IMR-90 (cell line): Measurements from ENCODE around the gene CACNA2D1. TPM values are rescaled to one million over a fixed set of nuclear protein-coding genes. Genes with fewer than 3 reads are reported as not detected.

Experiments
- ATAC-seq: fragments of 200-7000 bp; cut with Tn5 transposase; 2 replicates; pipeline ENCODE4 v1.9.1; 2020; ENCODE audit warnings: low read depth, mild to moderate bottlenecking, moderate library complexity
- BruUV-seq: library from RNA; stranded (reverse); fragments of 400-500 nt; replicated peaks from 2 replicates; lab custom pipeline; 2021; lab: Mats Ljungman, UMichigan
- CTCF ChIA-PET: fragments of 300-600 bp; formaldehyde crosslinking; extraction: SDS; loops from one replicate; lab custom pipeline; 2021; ENCODE audit warnings: antibody characterized with exemption; lab: Yijun Ruan, JAX
- POLR2A ChIA-PET: fragments of 300-600 bp; sonication (Branson Sonifier 250); formaldehyde crosslinking; loops from one replicate; lab custom pipeline; 2022; ENCODE audit warnings: antibody characterized with exemption; ENCODE audit not compliant: unreplicated experiment; lab: Charles Lee
- DNase-seq: peaks from one replicate; pipeline ENCODE4 v3.0.0; 2013
- H2AFZ ChIP-seq: replicated peaks from 2 replicates; pipeline ENCODE3; 2013; ENCODE audit warnings: low read length, mild to moderate bottlenecking; ENCODE audit not compliant: poor library complexity
- H2AK5ac ChIP-seq: 2 replicates; pipeline ENCODE4 v1.6.1; 2013; ENCODE audit warnings: low read depth, low read length, inconsistent platforms
- H2AK9ac ChIP-seq: replicated peaks from 2 replicates; pipeline ENCODE3; 2013; ENCODE audit warnings: mild to moderate bottlenecking, low read depth, low read length, moderate library complexity; ENCODE audit not compliant: poor library complexity
- H2BK120ac ChIP-seq: 2 replicates; pipeline ENCODE4 v1.6.1; 2013; ENCODE audit warnings: low read depth, low read length, inconsistent platforms
- H2BK15ac ChIP-seq: 3 replicates; pipeline ENCODE4 v1.6.1; 2013; ENCODE audit warnings: low read depth, low read length, inconsistent platforms
- H2BK20ac ChIP-seq: 2 replicates; pipeline ENCODE4 v1.6.1; 2013; ENCODE audit warnings: low read depth, mild to moderate bottlenecking, inconsistent platforms, low read length, moderate library complexity
- H2BK5ac ChIP-seq: 2 replicates; pipeline ENCODE4 v1.6.1; 2013; ENCODE audit warnings: mild to moderate bottlenecking, low read depth, low read length, inconsistent platforms; ENCODE audit not compliant: poor library complexity, severe bottlenecking
- H3K14ac ChIP-seq: replicated peaks from 2 replicates; pipeline ENCODE4 v1.6.1; 2013; ENCODE audit warnings: low read depth, low read length, inconsistent platforms
- H3K18ac ChIP-seq: 2 replicates; pipeline ENCODE4 v1.6.1; 2013; ENCODE audit warnings: low read depth, low read length, control low read depth
- H3K23ac ChIP-seq: 2 replicates; pipeline ENCODE4 v1.6.1; 2013; ENCODE audit warnings: low read depth, low read length, inconsistent platforms
- H3K27ac ChIP-seq: 2 replicates; pipeline ENCODE4 v1.5.1; 2013; ENCODE audit warnings: mild to moderate bottlenecking, control low read depth, low read length; ENCODE audit not compliant: insufficient read depth
- H3K27me3 ChIP-seq: 2 replicates; pipeline ENCODE4 v1.6.1; 2013; ENCODE audit warnings: low read length; ENCODE audit not compliant: control insufficient read depth, insufficient read depth
- H3K36me3 ChIP-seq: 2 replicates; pipeline ENCODE4 v1.6.1; 2013; ENCODE audit warnings: low read length, mixed read lengths; ENCODE audit not compliant: control insufficient read depth, insufficient read depth
- H3K4ac ChIP-seq: 2 replicates; pipeline ENCODE4 v1.6.1; 2013; ENCODE audit warnings: low read depth, low read length, inconsistent platforms
- H3K4me1 ChIP-seq: 2 replicates; pipeline ENCODE4 v1.6.1; 2013; ENCODE audit warnings: low read length, mixed read lengths; ENCODE audit not compliant: control insufficient read depth, insufficient read depth
- H3K4me2 ChIP-seq: 2 replicates; pipeline ENCODE4 v1.6.1; 2013; ENCODE audit warnings: low read depth, mild to moderate bottlenecking, control low read depth, low read length, moderate library complexity
- H3K4me3 ChIP-seq: 2 replicates; pipeline ENCODE4 v1.5.1; 2013; ENCODE audit warnings: low read depth, mild to moderate bottlenecking, control low read depth, low read length, moderate library complexity; ENCODE audit not compliant: insufficient read depth
- H3K56ac ChIP-seq: 2 replicates; pipeline ENCODE4 v1.6.1; 2013; ENCODE audit warnings: low read length, inconsistent platforms; ENCODE audit not compliant: insufficient read depth; ENCODE audit errors: extremely low read depth
- H3K79me1 ChIP-seq, 2 experiments: 2 replicates each; pipeline ENCODE4 v1.6.1; 2013; ENCODE audit warnings: low read length in 2 of 2, inconsistent platforms in 1 of 2, low read depth in 1 of 2
- H3K9ac ChIP-seq: 2 replicates; pipeline ENCODE4 v1.6.1; 2013; ENCODE audit warnings: low read depth, low read length, control low read depth
- H3K9me1 ChIP-seq: 2 replicates; pipeline ENCODE4 v1.6.1; 2013; ENCODE audit warnings: low read length, inconsistent platforms; ENCODE audit not compliant: insufficient read depth
- H3K9me3 ChIP-seq: 2 replicates; pipeline ENCODE4 v1.6.1; 2013; ENCODE audit warnings: low read length; ENCODE audit not compliant: control insufficient read depth, insufficient read depth
- H4K20me1 ChIP-seq: 2 replicates; pipeline ENCODE4 v1.6.1; 2013; ENCODE audit warnings: low read length, inconsistent platforms; ENCODE audit not compliant: insufficient read depth
- H4K5ac ChIP-seq: 2 replicates; pipeline ENCODE4 v1.6.1; 2013; ENCODE audit warnings: mild to moderate bottlenecking, low read depth, low read length, control low read depth
- H4K8ac ChIP-seq, 2 experiments: 2 replicates each; pipeline ENCODE4 v1.6.1; 2013; ENCODE audit warnings: low read depth in 2 of 2, low read length in 2 of 2, control low read depth in 1 of 2, inconsistent platforms in 1 of 2
- H4K91ac ChIP-seq: 2 replicates; pipeline ENCODE4 v1.6.1; 2013; ENCODE audit warnings: low read depth, low read length, inconsistent platforms; ENCODE audit not compliant: insufficient read depth
- MAFK ChIP-seq: IDR thresholded peaks from 2 replicates; pipeline ENCODE4 v1.6.1; 2012; ENCODE audit warnings: low read depth, low read length, improper control_type of control experiment
- RFX5 ChIP-seq: IDR thresholded peaks from 2 replicates; pipeline ENCODE4 v1.8.0; 2012; ENCODE audit warnings: low read depth, mild to moderate bottlenecking, low read length, moderate library complexity
- WGBS, 2 experiments: methylation state at CpG; one replicate each; pipeline versions ENCODE4 v1.1.5 to v1.1.7; 2013; ENCODE audit warnings: missing lambda C conversion rate in 2 of 2; ENCODE audit not compliant: insufficient read length in 1 of 2; ENCODE audit errors: extremely low coverage in 2 of 2; 5-methylcytosine and 5-hydroxymethylcytosine counted together
- dilution Hi-C: fragments of 300-500 bp; cut with HindIII; formaldehyde crosslinking; loops from one replicate; pipeline ENCODE4 v1.14.3; 2018; ENCODE audit warnings: low sequenced_read_pairs; ENCODE audit not compliant: unreplicated experiment
- in situ Hi-C: fragments of 300-500 bp; cut with MboI; formaldehyde crosslinking; loops from 3 replicates; pipeline ENCODE4 v1.14.3; 2019; ENCODE audit warnings: low sequenced_read_pairs, inconsistent platforms, mixed read lengths
- intact Hi-C: fragments of 100-400 bp; cut with micrococcal nuclease; formaldehyde crosslinking; loops from 2 replicates; pipeline ENCODE4 v1.10.0; 2022
- polyA plus RNA-seq, 3 experiments: library from polyadenylated mRNA; depleted of rRNA; stranded (reverse); fragments of >200 nt; gene quantifications; 2 replicates each; pipeline ENCODE4 v1.2.3, GENCODE V29; 2012; ENCODE audit warnings: low replicate concordance in 1 of 3
- total RNA-seq: library from RNA; depleted of rRNA; stranded (reverse); fragments of >200 nt; gene quantifications from 2 replicates; pipeline ENCODE4 v1.2.3, GENCODE V29; 2012

The CACNA2D1 gene
- total and polyA plus RNA-seq, 2 of the 4 experiments (the other 2 are of a cell fraction) = 5.8 to 21.9 TPM

DNA sequence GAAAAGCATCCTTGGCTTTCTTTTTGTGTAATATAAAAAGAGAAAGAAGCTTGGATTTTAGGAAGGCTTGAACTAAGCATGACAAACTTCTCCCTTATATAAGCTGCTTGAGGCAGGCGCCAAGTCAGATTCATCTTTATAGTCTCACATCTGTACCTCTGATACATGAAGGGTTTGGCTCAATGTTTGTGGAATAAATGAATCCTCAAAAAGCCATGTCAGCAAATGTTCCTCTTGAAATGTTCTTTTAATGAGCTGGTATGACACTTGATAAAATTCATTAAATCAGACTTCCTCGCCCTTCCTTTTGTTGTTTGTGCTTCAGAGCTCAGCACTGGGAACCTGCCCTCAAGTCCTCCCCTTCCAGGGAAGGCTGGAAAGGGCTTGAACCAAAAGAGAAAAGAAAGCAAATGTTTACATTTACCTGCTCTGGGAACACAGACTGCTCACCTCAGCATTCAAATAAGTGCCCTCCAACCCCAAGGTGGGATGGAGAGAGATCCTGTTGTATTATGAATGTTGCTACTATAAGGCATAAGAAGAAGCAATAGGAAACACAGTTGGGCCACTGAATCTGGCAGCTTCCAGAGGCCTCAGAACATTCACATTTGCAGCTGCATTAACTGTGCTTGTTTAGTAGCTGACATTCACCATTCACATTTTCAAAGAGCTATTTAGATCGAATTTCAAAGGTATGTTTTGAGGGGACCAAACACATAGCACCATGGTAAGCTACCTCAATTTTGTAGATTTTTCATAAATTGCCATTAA is 212.6 kb downstream of the CACNA2D1 start:
- Histone ChIP-seq H4K20me1 (no peaks in the 10 kb centered on the region), H3K9me1 (no peaks in the 10 kb centered on the region), H3K9me3 (no peaks in the 10 kb centered on the region), H3K27me3 (no peaks in the 10 kb centered on the region), H3K79me1 (peaks cover 0 to 6% of the 10 kb centered on the region in 2 experiments; a peak in 1 of 4 replicates), H3K4me2 (no peak overlapping the region), H4K5ac (no peak overlapping the region), H4K8ac (no peak overlapping the region), H2BK20ac (no peak overlapping the region), H3K27ac (no peak overlapping the region), H2BK120ac (no peak overlapping the region), H2AK9ac (no peak overlapping the region), H2BK5ac (no peak overlapping the region), H2AFZ (no peak overlapping the region), H3K4me3 (no peak overlapping the region), H3K36me3 (no peaks in the 10 kb centered on the region), H3K9ac (no peak overlapping the region), H3K56ac (no peak overlapping the region), H4K91ac (no peak overlapping the region), H3K18ac (no peak overlapping the region), H2BK15ac (no peak overlapping the region), H3K23ac (no peak overlapping the region), H3K14ac (no peak overlapping the region), H3K4ac (no peak overlapping the region), H3K4me1 (0 out of 2 replicates have a peak, but pooled peaks cover 1% of the 10 kb centered on the region), H2AK5ac (no peak overlapping the region)
- in situ Hi-C loops = loop anchor here (10.0 to 25.0 kb wide), 3 partner anchors 254 to 744 kb away; no protein-coding TSS in a partner anchor
- TF ChIP-seq RFX5 (no peak), MAFK (peak; percentile 92)
- intact Hi-C loops = loop anchor here (5.0 to 10.0 kb wide), 4 partner anchors 189 to 736 kb away; partner anchors contain the start of gene CACNA2D1
- dilution Hi-C loops = no loop called here
- CTCF ChIA-PET = interaction anchor here (1.3 kb wide), 1 partner anchor 341 kb away, joined by 3 read pairs; no protein-coding TSS in a partner anchor
- ATAC-seq (no peak), DNase-seq (no peak)
- POLR2A ChIA-PET = no interaction called here
- no CpG with 5 or more reads among the region's 3 CpGs for WGBS, 2 experiments
- BruUV-seq = no TSS peak
